GM08714 (cell line): Measurements from ENCODE around the gene GRXCR2.

Source experiments
- H3K4me3 ChIP-seq: fragments of 200-500 bp; sonication (Bioruptor generic); 2 replicates; pipeline ENCODE4 v1.5.1; 2014; ENCODE audit warnings: mild to moderate bottlenecking, low read length, inconsistent platforms
- ZNF274 ChIP-seq: IDR thresholded peaks from 2 replicates; pipeline ENCODE4 v1.6.1; 2012; ENCODE audit warnings: mild to moderate bottlenecking, low read depth, low read length

GRXCR2 gene

GRCh38 chr5:145835848-145836239, 37.0 kb downstream of the GRXCR2 start:
- no peak for TF ChIP-seq ZNF274
- H3K4me3 ChIP-seq: peak overlapping the region; percentile 52; the same call in 1 of the 2 replicates

- no peak for TF ChIP-seq ZNF274
- H3K4me3 ChIP-seq: peak within 1 kb of the TSS; percentile 52; the same call in 1 of the 2 replicates
Observed at GRCh38 chr5:145834917-145835847, 37.6 kb downstream of the GRXCR2 start, which contains the start of gene PRELID2. Gene PRELID2 (minus strand): TSS chr5:145835342. CDS start chr5:145835251, 91 bp downstream.

- peak overlapping the region; percentile 52; the same call in 1 of the 2 replicates for H3K4me3 ChIP-seq
Observed at GRCh38 chr5:145834554-145834916, 38.3 kb downstream of the GRXCR2 start.

GRCh38 chr5:145833631-145834200, 39.1 kb downstream of the GRXCR2 start:
- no peak for TF ChIP-seq ZNF274
- H3K4me3 ChIP-seq: no peak overlapping the region

More at GRCh38 chr5:145834554-145834916, 38.3 kb downstream of the GRXCR2 start:
- TF ChIP-seq ZNF274: no peak

GRCh38 chr5:145830594-145830993, 42.2 kb downstream of the GRXCR2 start:
- TF ChIP-seq ZNF274: no peak
- H3K4me3 ChIP-seq: no peak overlapping the region

- H3K4me3 ChIP-seq: no peak overlapping the region
- TF ChIP-seq ZNF274: no peak
Observed at GRCh38 chr5:145829708-145830361, 43.0 kb downstream of the GRXCR2 start.

GRCh38 chr5:145826895-145827674, 45.7 kb downstream of the GRXCR2 start:
- no peak overlapping the region for H3K4me3 ChIP-seq
- no peak for TF ChIP-seq ZNF274

GRCh38 chr5:145825751-145826180, 47.0 kb downstream of the GRXCR2 start:
- no peak for TF ChIP-seq ZNF274

GRCh38 chr5:145824040-145824439, 48.8 kb downstream of the GRXCR2 start:
- no peak overlapping the region for H3K4me3 ChIP-seq
- TF ChIP-seq ZNF274: no peak

More at GRCh38 chr5:145825751-145826180, 47.0 kb downstream of the GRXCR2 start:
- no peak overlapping the region for H3K4me3 ChIP-seq

GRCh38 chr5:145818604-145819003, 54.2 kb downstream of the GRXCR2 start:
- no peak for TF ChIP-seq ZNF274
- no peak overlapping the region for H3K4me3 ChIP-seq

- H3K4me3 ChIP-seq: no peak overlapping the region
- no peak for TF ChIP-seq ZNF274
Observed at GRCh38 chr5:145812877-145813276, 59.9 kb downstream of the GRXCR2 start.

- no peak overlapping the region for H3K4me3 ChIP-seq
- no peak for TF ChIP-seq ZNF274
Observed at GRCh38 chr5:145811834-145812625, 60.8 kb downstream of the GRXCR2 start.
